ENCODE data around the gene MERTK. TPM values are rescaled to one million over a fixed set of nuclear protein-coding genes. Genes with fewer than 3 reads are reported as not detected.

The MERTK gene
- total RNA-seq, 1 donor from 2014 or later: 11.1 TPM

- TF ChIP-seq CTCF (IDR thresholded peaks at IDR 0.05): no peak
- Histone ChIP-seq H3K9me3 (no peaks in the 10 kb centered on the region), H3K36me3 (peaks cover 21 to 43% of the 10 kb centered on the region in 2 donors), H3K4me1 (no peaks in the 10 kb centered on the region), H3K27me3 (no peaks in the 10 kb centered on the region), H3K27ac (no peak overlapping the region), H3K4me3 (no peak overlapping the region)
- intact Hi-C loops (cut with DNase I): no loop called here
- DNase-seq (ENCODE audit: low spot score in 2 of 2): no peak
These were observed 105.3 kb downstream of the MERTK start for GRCh38 chr2:112003576-112004252.

- intact Hi-C loops (cut with DNase I): no loop called here
- Histone ChIP-seq H3K27ac (peak overlapping the region in 1 of 2 donors; percentile 2), H3K36me3 (peaks cover 25 to 42% of the 10 kb centered on the region in 2 donors)
These were observed 105.8 kb downstream of the MERTK start for GRCh38 chr2:112004253-112004645.

GRCh38 chr2:112005406-112006075 is 107.1 kb downstream of the MERTK start:
- peak overlapping the region; percentile 17 to 69 for H3K27ac ChIP-seq
- H3K36me3 ChIP-seq: peaks cover 30 to 46% of the 10 kb centered on the region in 2 donors
- H3K27me3 ChIP-seq: no peaks in the 10 kb centered on the region
- intact Hi-C loops (cut with DNase I): no loop called here
- DNase-seq (ENCODE audit: low spot score in 2 of 2): no peak
- H3K9me3 ChIP-seq: no peaks in the 10 kb centered on the region
- no peak overlapping the region for H3K4me3 ChIP-seq
- TF ChIP-seq CTCF (IDR thresholded peaks at IDR 0.05): no peak
- H3K4me1 ChIP-seq: no peaks in the 10 kb centered on the region

More at GRCh38 chr2:112004253-112004645, 105.8 kb downstream of the MERTK start:
- no peak for TF ChIP-seq CTCF (IDR thresholded peaks at IDR 0.05)
- Histone ChIP-seq H3K4me3 (no peak overlapping the region), H3K9me3 (no peaks in the 10 kb centered on the region), H3K27me3 (no peaks in the 10 kb centered on the region), H3K4me1 (no peaks in the 10 kb centered on the region)
- peak; percentile 52 to 78 for DNase-seq (ENCODE audit: low spot score in 2 of 2)

DNA sequence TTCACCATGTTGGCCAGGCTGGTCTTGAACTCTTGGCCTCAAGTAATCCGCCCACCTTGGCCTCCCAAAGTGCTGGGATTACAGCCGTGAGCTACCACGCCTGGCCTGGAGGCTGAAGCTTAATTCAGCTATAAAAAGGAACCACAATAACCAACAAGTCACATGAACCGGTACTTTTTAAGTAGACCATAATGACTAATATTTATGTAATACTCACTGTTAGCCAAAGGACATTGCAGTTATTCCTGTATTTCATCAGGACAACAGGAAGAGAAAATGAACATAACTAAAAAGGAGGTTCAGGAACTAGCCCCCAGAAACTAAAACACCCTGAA is 107.6 kb downstream of the MERTK start:
- Histone ChIP-seq H3K27me3 (no peaks in the 10 kb centered on the region), H3K27ac (peak overlapping the region; percentile 17 to 69), H3K36me3 (peaks cover 35 to 50% of the 10 kb centered on the region in 2 donors), H3K4me1 (no peaks in the 10 kb centered on the region), H3K4me3 (no peak overlapping the region), H3K9me3 (no peaks in the 10 kb centered on the region)
- intact Hi-C loops (cut with DNase I): no loop called here
- no peak for TF ChIP-seq CTCF (IDR thresholded peaks at IDR 0.05)
- DNase-seq (ENCODE audit: low spot score in 2 of 2): no peak

- H3K4me1 ChIP-seq: no peaks in the 10 kb centered on the region
- H3K27ac ChIP-seq: no peak overlapping the region
- H3K36me3 ChIP-seq: peaks cover 39 to 57% of the 10 kb centered on the region in 2 donors
- intact Hi-C loops (cut with DNase I): no loop called here
- no peak overlapping the region for H3K4me3 ChIP-seq
- TF ChIP-seq CTCF (IDR thresholded peaks at IDR 0.05): no peak
- H3K27me3 ChIP-seq: no peaks in the 10 kb centered on the region
- H3K9me3 ChIP-seq: no peaks in the 10 kb centered on the region
- DNase-seq (ENCODE audit: low spot score in 2 of 2): no peak
These were observed 109.1 kb downstream of the MERTK start for GRCh38 chr2:112007493-112007892.

Measured in ascending aorta (tissue), 2 donors.